GM12878 (cell line): Measurements from ENCODE around the gene IFNA16. TPM values are rescaled to one million over a fixed set of nuclear protein-coding genes. Genes with fewer than 3 reads are reported as not detected.
"Not testable (repeated sequence)": the region's sequence is repeated elsewhere in the genome, so short reads cannot be mapped to it uniquely, and the experiment has no call there.

ENCODE experiments used
- ATAC-seq: fragments of 200-7000 bp; cut with Tn5 transposase; 3 replicates; pipeline ENCODE4 v1.9.1; 2020; ENCODE audit warnings: mild to moderate bottlenecking, moderate library complexity
- Bru-seq: library from RNA; stranded (reverse); fragments of 400-500 nt; gene quantifications from one replicate; lab custom pipeline; 2021; lab: Mats Ljungman, UMichigan
- BruChase-seq, 2 experiments: library from RNA; stranded (reverse); fragments of 400-500 nt; gene quantifications; one replicate each; lab custom pipeline; 2021; lab: Mats Ljungman, UMichigan
- BruUV-seq: library from RNA; stranded (reverse); fragments of 400-500 nt; replicated peaks from 2 replicates; lab custom pipeline; 2021; lab: Mats Ljungman, UMichigan
- CTCF ChIA-PET: fragments of 300-600 bp; sonication (Branson Sonifier 250); formaldehyde crosslinking; extraction: SDS; loops from one replicate; lab custom pipeline; 2021; ENCODE audit warnings: inconsistent platforms; lab: Yijun Ruan, JAX
- POLR2A ChIA-PET: fragments of 350-600 bp; formaldehyde crosslinking; extraction: SDS; loops from one replicate; lab custom pipeline; 2021; ENCODE audit warnings: inconsistent platforms; lab: Charles Lee
- RAD21 ChIA-PET: fragments of 300-600 bp; sonication (Branson Sonifier 250); formaldehyde crosslinking; loops from one replicate; lab custom pipeline; 2023; ENCODE audit warnings: antibody characterized with exemption; ENCODE audit not compliant: unreplicated experiment; lab: Charles Lee
- SMC1A ChIA-PET: fragments of 300-600 bp; sonication (Branson Sonifier 250); formaldehyde crosslinking; loops from one replicate; lab custom pipeline; 2023; ENCODE audit not compliant: unreplicated experiment, uncharacterized antibody; lab: Charles Lee
- DNase-seq: peaks from one replicate; pipeline ENCODE4 v3.0.0-alpha.2; 2011; ENCODE audit warnings: low read depth, low spot score
- FAIRE-seq: peaks from 3 replicates; lab custom pipeline; 2011; peaks lifted over from hg19 to GRCh38; lab: Jason Lieb, UNC
- H2AFZ ChIP-seq: 2 replicates; pipeline ENCODE4 v1.6.0; 2011; ENCODE audit warnings: low read depth, low read length, control low read depth; ENCODE audit not compliant: control insufficient read depth
- H3K27ac ChIP-seq: 2 replicates; pipeline ENCODE4 v1.5.1; 2011; ENCODE audit warnings: control low read depth; ENCODE audit not compliant: control insufficient read depth, insufficient read depth
- H3K27me3 ChIP-seq, 2 experiments: replicated peaks in 1 of 2; 2 replicates each; pipeline versions ENCODE4 v1.6.0 to v1.6.1; 2011; ENCODE audit warnings: low read length in 1 of 2; ENCODE audit not compliant: control insufficient read depth in 2 of 2, insufficient read depth in 2 of 2
- H3K36me3 ChIP-seq, 2 experiments: 2 replicates each; pipeline ENCODE4 v1.5.1; 2011; ENCODE audit warnings: low read length in 1 of 2; ENCODE audit not compliant: control insufficient read depth in 2 of 2, insufficient read depth in 2 of 2
- H3K4me1 ChIP-seq: 2 replicates; pipeline ENCODE4 v1.6.1; 2011; ENCODE audit warnings: mild to moderate bottlenecking, low read length, moderate library complexity, mixed read lengths; ENCODE audit not compliant: control insufficient read depth, insufficient read depth
- H3K4me2 ChIP-seq: 2 replicates; pipeline ENCODE4 v1.6.0; 2011; ENCODE audit warnings: control low read depth; ENCODE audit not compliant: control insufficient read depth, insufficient read depth
- H3K4me3 ChIP-seq: fragments of 200-600 bp; sonication (generic); 2 replicates; pipeline ENCODE4 v1.5.1; 2016
- H3K79me2 ChIP-seq: 2 replicates; pipeline ENCODE4 v1.6.0; 2011; ENCODE audit warnings: low read length; ENCODE audit not compliant: control insufficient read depth, insufficient read depth
- H3K9ac ChIP-seq: 2 replicates; pipeline ENCODE4 v1.8.0; 2011; ENCODE audit warnings: low read length, control low read depth, mixed read lengths; ENCODE audit not compliant: control insufficient read depth, insufficient read depth
- H3K9me3 ChIP-seq: replicated peaks from 3 replicates; pipeline ENCODE4 v1.5.1; 2011; ENCODE audit warnings: mild to moderate bottlenecking, low read length; ENCODE audit not compliant: control insufficient read depth, insufficient read depth
- H4K20me1 ChIP-seq: 2 replicates; pipeline ENCODE4 v1.6.0; 2011; ENCODE audit not compliant: control insufficient read depth, insufficient read depth
- PAX8 ChIP-seq: fragments of 450-650 bp; IDR thresholded peaks from 2 replicates; pipeline ENCODE4 v1.6.1; 2017; ENCODE audit warnings: mild to moderate bottlenecking, moderate library complexity
- WGBS: methylation state at CpG from one replicate; pipeline ENCODE4 v1.1.6; 2016; ENCODE audit warnings: low lambda C conversion rate; ENCODE audit not compliant: insufficient replicate concordance, insufficient coverage; ENCODE audit errors: missing lambda C conversion rate; 5-methylcytosine and 5-hydroxymethylcytosine counted together
- in situ Hi-C: fragments of 300-500 bp; cut with MboI; formaldehyde crosslinking; loops from 9 replicates; pipeline ENCODE4 v1.14.3; 2018; ENCODE audit warnings: mixed read lengths
- intact Hi-C: fragments of 100-400 bp; cut with micrococcal nuclease; formaldehyde crosslinking; loops from one replicate; pipeline ENCODE4 v1.14.2; 2022; ENCODE audit not compliant: unreplicated experiment
- long read RNA-seq, 2 experiments: library from polyadenylated mRNA; unstranded; transcript quantifications; one replicate each; pipeline ENCODE4 v2.0.0, GENCODE V29; 2019 to 2020
- polyA minus RNA-seq, 3 experiments: library from RNA; depleted of rRNA, polyadenylated mRNA; stranded (reverse); fragments of >200 nt; gene quantifications; 2 replicates each; pipeline ENCODE4 v1.2.3, GENCODE V29; 2011
- polyA plus RNA-seq, 11 experiments: library from polyadenylated mRNA; depleted of rRNA in 4 of 11; unstranded in 6 of 11; stranded (reverse) in 5 of 11; fragments of >200 nt; fragmentation: Nextera tagmentation in 4 of 11; fragmentation: Illumina TruSeq in 1 of 11; extraction: Ambion mirVana in 4 of 11; extraction: Trizol in 1 of 11; gene quantifications; 1 replicate in 1 of 11; 2 replicates in 10 of 11; pipeline versions ENCODE4 v1.2.1 to v1.2.3, GENCODE V29; 2011 to 2016; ENCODE audit warnings: inconsistent platforms in 2 of 11, missing spikeins in 2 of 11, low read depth in 1 of 11
- total RNA-seq, 4 experiments: library from RNA; depleted of rRNA in 3 of 4; stranded (reverse); fragments of >200 nt in 3 of 4; fragmentation: Illumina TruSeq in 1 of 4; extraction: Trizol in 1 of 4; gene quantifications; 2 replicates each; pipeline versions ENCODE4 v1.2.1 to v1.2.3, GENCODE V29; 2013 to 2021

IFNA16 gene
- not detected in 2 replicates for total RNA-seq (2013; cell fraction: nucleolus; rRNA removed)
- not detected in 2 replicates for total RNA-seq (2014; rRNA removed)
- total RNA-seq (2014; rRNA removed; fragmentation: Illumina TruSeq; extraction: Trizol), result not detected in 2 replicates
- total RNA-seq (2021), result not detected in 2 replicates
- not detected for polyA plus RNA-seq (2011; ENCODE audit: low read depth)
- not detected in 2 replicates for polyA plus RNA-seq (2011; rRNA removed)
- polyA plus RNA-seq (2011; cell fraction: cytosol; rRNA removed), result not detected in 2 replicates
- not detected in 2 replicates for polyA plus RNA-seq (2011; cell fraction: nucleus; rRNA removed)
- polyA plus RNA-seq (2012), result not detected in 2 replicates
- polyA plus RNA-seq (2014; fragmentation: Illumina TruSeq; extraction: Trizol), result not detected in 2 replicates
- polyA plus RNA-seq (2014; fragmentation: Nextera tagmentation; extraction: Ambion mirVana), result not detected
- polyA plus RNA-seq (2014; rRNA removed), result not detected in 2 replicates
- not detected for polyA plus RNA-seq (2016; fragmentation: Nextera tagmentation; extraction: Ambion mirVana)
- polyA minus RNA-seq (2011; rRNA and poly(A)+ RNA removed), result not detected in 2 replicates
- not detected in 2 replicates for polyA minus RNA-seq (2011; cell fraction: cytosol; rRNA and poly(A)+ RNA removed)
- not detected in 2 replicates for polyA minus RNA-seq (2011; cell fraction: nucleus; rRNA and poly(A)+ RNA removed)
- not detected for Bru-seq, nascent RNA
- BruChase-seq, experiment 1, labeled RNA remaining after a 6-hour chase, result not detected
- BruChase-seq, experiment 2, labeled RNA remaining after a 2-hour chase, result not detected
- long read RNA-seq, experiment 1, result 0 reads
- long read RNA-seq, experiment 2, result 0 reads

DNA sequence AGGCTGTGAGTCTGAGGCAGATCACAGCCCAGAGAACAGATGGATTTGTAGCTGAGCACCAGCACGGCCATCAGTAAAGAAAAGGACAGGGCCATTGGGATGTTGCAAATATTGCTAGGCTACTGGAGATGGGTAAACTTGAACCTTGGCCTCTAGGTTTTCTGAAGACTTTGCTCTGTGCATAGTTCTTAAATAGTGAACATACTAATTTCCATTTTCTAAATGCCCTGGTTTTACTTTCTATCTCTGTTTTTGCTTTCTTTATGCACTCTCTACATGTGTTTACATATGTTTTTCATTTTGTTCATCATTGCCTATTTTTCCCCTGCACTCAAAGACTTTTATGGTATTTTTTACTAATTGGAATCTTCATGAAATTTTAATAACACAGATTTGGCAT lies at the start of gene IFNA16:
IFNA16 (minus strand) TSS at position 101 of the 400 bp plus-strand sequence; CDS start at position 95, 6 bp downstream.
- CTCF ChIA-PET, result interaction anchor here (1.0 to 1.5 kb wide), 4 partner anchors 19 to 179 kb away, joined by 3 to 4 read pairs (median 4); no protein-coding TSS in a partner anchor

GRCh38 chr9:21265421-21266189 lies 48.5 kb upstream of the IFNA16 start:
- H2AFZ ChIP-seq, result no peak overlapping the region
- no TSS peak for BruUV-seq
- H3K27ac ChIP-seq, result no peak overlapping the region
- in situ Hi-C loops (no loop called here), intact Hi-C loops (no loop called here)
- H3K4me3 ChIP-seq, result no peak overlapping the region
- FAIRE-seq (no peak), ATAC-seq (peak; percentile 47), DNase-seq (no peak)
- 6% methylated on average over 1 of the region's 1 CpG for WGBS
- no peaks in the 10 kb centered on the region; a peak in 1 of 4 replicates for H3K27me3 ChIP-seq
- H4K20me1 ChIP-seq, result no peaks in the 10 kb centered on the region
- ChIA-PET POLR2A (no interaction called here), SMC1A (interaction anchor here (1.1 to 5.3 kb wide), 2 partner anchors 11 to 49 kb away, joined by 3 to 30 read pairs; no protein-coding TSS in a partner anchor), CTCF (interaction anchor here (0.7 to 2.4 kb wide), 4 partner anchors 9 to 61 kb away, joined by 3 to 16 read pairs (median 4); no protein-coding TSS in a partner anchor), RAD21 (interaction anchor here (1.6 to 1.7 kb wide), 2 partner anchors 10 to 29 kb away, joined by 4 read pairs; no protein-coding TSS in a partner anchor)
- H3K4me1 ChIP-seq, result peaks cover 3% of the 10 kb centered on the region; the same call in 1 of the 2 replicates
- H3K9ac ChIP-seq, result no peak overlapping the region
- no peak for TF ChIP-seq PAX8
- no peak overlapping the region for H3K4me2 ChIP-seq
- no peaks in the 10 kb centered on the region for H3K79me2 ChIP-seq
- H3K36me3 ChIP-seq, result no peaks in the 10 kb centered on the region
- no peaks in the 10 kb centered on the region for H3K9me3 ChIP-seq

More for the DNA sequence above, at the start of gene IFNA16:
- H3K4me2 ChIP-seq, H3K9ac ChIP-seq, BruUV-seq, H3K79me2 ChIP-seq, FAIRE-seq, ATAC-seq, H3K4me1 ChIP-seq, H3K27ac ChIP-seq, intact Hi-C loops, H4K20me1 ChIP-seq, H3K27me3 ChIP-seq, DNase-seq, POLR2A ChIA-PET, RAD21 ChIA-PET, H2AFZ ChIP-seq, H3K4me3 ChIP-seq, in situ Hi-C loops, H3K9me3 ChIP-seq, H3K36me3 ChIP-seq: not testable (repeated sequence)
- SMC1A ChIA-PET, result interaction anchor here (1.0 kb wide), 1 partner anchor 18 kb away, joined by 5 read pairs; no protein-coding TSS in a partner anchor
- WGBS, result 0% methylated on average over 1 of the region's 1 CpG
